ENCODE measurements around the gene PCDHB3.
"Not testable (repeated sequence)": the region's sequence is repeated elsewhere in the genome, so short reads cannot be mapped to it uniquely, and the experiment has no call there.

The PCDHB3 gene

GRCh38 chr5:141100243-141100805, at the start of gene PCDHB3:
Gene PCDHB3 (plus strand): TSS chr5:141100473. CDS start chr5:141100650, 177 bp downstream.
- DNase-seq = no peak

GRCh38 chr5:141050622-141051520, 49.4 kb upstream of the PCDHB3 start, which contains the start of gene PCDHB1:
Gene PCDHB1 (plus strand): TSS chr5:141051374. CDS start chr5:141051471, 97 bp downstream.
- DNase-seq = no peak

- no peak for DNase-seq
These were observed 48.8 kb upstream of the PCDHB3 start for GRCh38 chr5:141051521-141051866.

- DNase-seq = no peak
These were observed 22.4 kb upstream of the PCDHB3 start for GRCh38 chr5:141077826-141078225.

GRCh38 chr5:141082228-141082627, 18.0 kb upstream of the PCDHB3 start:
- DNase-seq = no peak

- peak; percentile 21 for DNase-seq
These were observed 15.7 kb upstream of the PCDHB3 start for GRCh38 chr5:141084487-141084989.

- DNase-seq = no peak
These were observed 5.6 kb upstream of the PCDHB3 start, which contains the start of gene PCDHB2 for GRCh38 chr5:141094481-141095262. Gene PCDHB2 (plus strand): TSS chr5:141094615. CDS start chr5:141094791, 176 bp downstream.

GRCh38 chr5:141095263-141095641, 5.0 kb upstream of the PCDHB3 start:
- no peak for DNase-seq

GRCh38 chr5:141096181-141096580, 4.1 kb upstream of the PCDHB3 start:
- not testable (repeated sequence) for DNase-seq

- DNase-seq = not testable (repeated sequence)
These were observed 3.7 kb upstream of the PCDHB3 start for GRCh38 chr5:141096586-141096985.

GRCh38 chr5:141101059-141101458, 786 bp downstream of the PCDHB3 start:
- DNase-seq = no peak

- not testable (repeated sequence) for DNase-seq
These were observed 1.8 kb downstream of the PCDHB3 start for GRCh38 chr5:141102070-141102469.

- DNase-seq = not testable (repeated sequence)
These were observed 2.2 kb downstream of the PCDHB3 start for GRCh38 chr5:141102471-141102870.

GRCh38 chr5:141105350-141105749, 5.1 kb downstream of the PCDHB3 start:
- no peak for DNase-seq

- no peak for DNase-seq
These were observed 19.0 kb downstream of the PCDHB3 start for GRCh38 chr5:141119250-141119649.

- DNase-seq = no peak
These were observed 21.3 kb downstream of the PCDHB3 start, which contains the start of gene PCDHB4 for GRCh38 chr5:141121563-141121962. Gene PCDHB4 (plus strand): TSS chr5:141121818. CDS start chr5:141121999, 181 bp downstream.

GRCh38 chr5:141121985-141122384, 21.7 kb downstream of the PCDHB3 start:
- no peak for DNase-seq

- DNase-seq = not testable (repeated sequence)
These were observed 23.3 kb downstream of the PCDHB3 start for GRCh38 chr5:141123396-141124135.

GRCh38 chr5:141127305-141127704, 27.0 kb downstream of the PCDHB3 start:
- no peak for DNase-seq

- DNase-seq = no peak
These were observed 34.9 kb downstream of the PCDHB3 start, which contains the start of gene PCDHB5 for GRCh38 chr5:141135030-141135717. Gene PCDHB5 (plus strand): TSS chr5:141135206. CDS start chr5:141135435, 229 bp downstream.

- no peak for DNase-seq
These were observed 35.5 kb downstream of the PCDHB3 start for GRCh38 chr5:141135718-141136266.

All from CD4-positive, alpha-beta T cell treated with Interleukin-15 for 1 hour (primary cell).